GM23248 (cell line): ENCODE results near the gene ALDH3B2.

Experiments used
- EZH2 ChIP-seq: fragments of 200-600 bp; sonication (generic); IDR thresholded peaks from 2 replicates; pipeline ENCODE4 v1.6.1; 2018; ENCODE audit warnings: antibody characterized with exemption, mild to moderate bottlenecking; ENCODE audit not compliant: insufficient read depth, poor library complexity, severe bottlenecking
- EZH2phosphoT487 ChIP-seq: fragments of 200-600 bp; sonication (generic); IDR thresholded peaks from 2 replicates; pipeline ENCODE4 v1.6.1; 2018; ENCODE audit warnings: antibody characterized with exemption, moderate library complexity, mild to moderate bottlenecking, low read depth; ENCODE audit not compliant: insufficient read depth

DNA sequence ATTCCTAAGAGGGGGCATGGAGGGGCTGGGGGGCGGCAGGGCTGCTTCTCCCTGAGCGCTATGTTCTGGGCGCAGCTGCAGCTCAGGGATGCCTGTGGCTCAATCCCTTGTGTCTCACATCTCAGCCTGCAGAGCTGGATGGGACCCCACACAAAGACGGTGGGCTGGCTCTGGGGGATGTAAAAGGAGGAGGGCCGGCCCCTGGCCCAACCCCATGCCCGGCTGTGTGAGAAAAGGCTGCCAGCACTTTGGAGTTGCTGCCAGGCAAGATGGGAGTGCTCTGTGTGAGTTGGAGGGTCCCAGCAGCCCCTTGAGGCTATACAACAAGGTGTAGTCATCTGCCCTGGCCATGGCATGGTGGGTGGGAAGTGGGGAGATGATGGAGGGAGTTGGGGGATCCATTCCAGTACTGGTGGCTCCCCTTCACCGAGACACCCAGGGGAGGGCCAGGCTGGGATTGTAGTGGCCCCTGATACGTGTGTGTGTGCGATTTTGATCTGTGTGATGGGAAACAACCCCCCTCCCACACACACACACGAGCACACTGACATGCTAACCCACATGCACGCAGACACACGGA, 33.6 kb downstream of the ALDH3B2 start:
- no peak for TF ChIP-seq EZH2
- TF ChIP-seq EZH2phosphoT487: no peak
